GM12801 (cell line): Measurements from ENCODE around the gene BOD1.

Experiments
- TF ChIP-seq, protein P1 (sequence below): IDR thresholded peaks from one replicate; pipeline ENCODE4 v1.5.1; 2011; ENCODE audit warnings: control low read depth; ENCODE audit not compliant: insufficient read length; ENCODE audit errors: extremely low read depth

The BOD1 gene

DNA sequence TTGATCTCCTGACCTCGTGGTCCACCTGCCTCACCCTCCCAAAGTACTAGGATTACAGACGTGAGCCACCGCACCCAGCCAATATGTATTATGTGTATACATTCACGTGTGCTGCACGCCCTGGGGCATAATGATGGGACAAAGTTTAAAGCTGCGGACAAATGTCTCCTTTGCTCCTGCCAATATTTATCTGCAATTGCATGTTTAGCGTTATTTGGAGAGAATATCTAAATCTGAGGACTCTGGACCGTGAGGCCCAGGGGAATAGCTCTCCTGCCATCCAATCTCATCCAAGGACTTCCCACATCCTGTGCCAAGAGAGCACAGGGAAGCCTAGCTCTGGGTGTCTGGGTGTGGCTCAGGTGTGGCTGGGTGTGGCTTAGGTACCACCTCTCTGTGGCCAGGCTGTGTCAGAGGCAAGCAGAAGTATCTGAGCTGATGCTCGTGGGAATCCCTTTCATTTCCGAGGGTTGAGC lies 6.9 kb upstream of the BOD1 start:
- TF ChIP-seq, protein P1, sequence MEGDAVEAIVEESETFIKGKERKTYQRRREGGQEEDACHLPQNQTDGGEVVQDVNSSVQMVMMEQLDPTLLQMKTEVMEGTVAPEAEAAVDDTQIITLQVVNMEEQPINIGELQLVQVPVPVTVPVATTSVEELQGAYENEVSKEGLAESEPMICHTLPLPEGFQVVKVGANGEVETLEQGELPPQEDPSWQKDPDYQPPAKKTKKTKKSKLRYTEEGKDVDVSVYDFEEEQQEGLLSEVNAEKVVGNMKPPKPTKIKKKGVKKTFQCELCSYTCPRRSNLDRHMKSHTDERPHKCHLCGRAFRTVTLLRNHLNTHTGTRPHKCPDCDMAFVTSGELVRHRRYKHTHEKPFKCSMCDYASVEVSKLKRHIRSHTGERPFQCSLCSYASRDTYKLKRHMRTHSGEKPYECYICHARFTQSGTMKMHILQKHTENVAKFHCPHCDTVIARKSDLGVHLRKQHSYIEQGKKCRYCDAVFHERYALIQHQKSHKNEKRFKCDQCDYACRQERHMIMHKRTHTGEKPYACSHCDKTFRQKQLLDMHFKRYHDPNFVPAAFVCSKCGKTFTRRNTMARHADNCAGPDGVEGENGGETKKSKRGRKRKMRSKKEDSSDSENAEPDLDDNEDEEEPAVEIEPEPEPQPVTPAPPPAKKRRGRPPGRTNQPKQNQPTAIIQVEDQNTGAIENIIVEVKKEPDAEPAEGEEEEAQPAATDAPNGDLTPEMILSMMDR: no peak

DNA sequence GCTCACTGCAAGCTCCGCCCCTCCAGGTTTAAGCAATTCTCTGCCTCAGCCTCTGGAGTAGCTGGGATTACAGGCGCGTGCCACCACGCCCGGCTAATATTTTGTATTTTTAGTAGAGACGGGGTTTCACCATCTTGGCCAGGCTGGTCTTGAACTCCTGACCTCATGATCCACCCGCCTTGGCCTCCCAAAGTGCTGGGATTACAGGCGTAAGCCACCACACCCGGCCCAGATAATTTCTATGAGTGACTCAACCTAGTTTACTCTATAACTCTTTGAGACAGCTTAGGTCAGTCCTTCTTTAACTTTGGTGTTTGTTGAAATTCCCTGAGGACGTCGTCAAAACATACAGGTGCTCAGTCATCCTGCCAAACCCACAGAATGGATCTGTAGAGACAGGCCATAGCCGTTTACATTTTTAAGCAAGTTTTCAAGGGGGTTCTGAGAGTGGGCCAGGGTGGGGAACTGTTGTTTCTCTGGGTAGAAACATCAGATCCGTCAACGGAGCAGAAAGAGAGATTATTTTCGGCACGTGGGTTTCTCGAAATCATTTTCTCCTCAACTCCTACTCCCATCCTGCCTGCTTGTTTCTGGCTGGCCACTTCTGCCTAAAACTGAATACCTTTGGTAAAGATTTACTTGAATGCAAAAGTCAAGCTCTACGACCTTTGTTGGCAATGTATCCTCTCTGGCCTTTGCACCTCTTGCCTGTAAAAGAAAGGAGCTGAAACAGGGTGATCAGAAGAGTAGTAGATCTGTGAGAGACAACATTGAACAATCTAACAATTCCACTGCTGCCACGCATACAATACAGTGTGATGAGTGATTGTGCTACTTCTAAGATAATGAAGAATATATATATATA lies 6.0 kb upstream of the BOD1 start:
- TF ChIP-seq, protein P1: no peak

DNA sequence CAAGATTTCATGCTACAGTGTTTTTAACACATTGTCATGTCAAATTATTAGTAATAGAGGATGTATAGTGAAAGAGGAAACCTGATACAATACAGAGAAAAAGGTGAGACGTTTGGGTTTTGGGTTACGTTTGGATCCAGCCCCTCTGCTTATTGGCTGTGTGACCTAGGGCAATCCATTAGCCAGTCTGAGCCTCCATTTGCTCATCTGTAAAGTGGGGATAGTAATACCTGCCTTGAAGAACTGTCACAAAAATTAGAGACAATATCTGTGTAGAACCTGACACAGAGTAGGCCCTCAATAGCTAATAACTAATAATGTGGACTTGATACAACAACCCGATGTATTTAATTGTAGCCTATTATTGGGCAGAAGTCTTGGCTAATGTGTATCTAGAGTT lies 4.3 kb upstream of the BOD1 start:
- TF ChIP-seq, protein P1: no peak

DNA sequence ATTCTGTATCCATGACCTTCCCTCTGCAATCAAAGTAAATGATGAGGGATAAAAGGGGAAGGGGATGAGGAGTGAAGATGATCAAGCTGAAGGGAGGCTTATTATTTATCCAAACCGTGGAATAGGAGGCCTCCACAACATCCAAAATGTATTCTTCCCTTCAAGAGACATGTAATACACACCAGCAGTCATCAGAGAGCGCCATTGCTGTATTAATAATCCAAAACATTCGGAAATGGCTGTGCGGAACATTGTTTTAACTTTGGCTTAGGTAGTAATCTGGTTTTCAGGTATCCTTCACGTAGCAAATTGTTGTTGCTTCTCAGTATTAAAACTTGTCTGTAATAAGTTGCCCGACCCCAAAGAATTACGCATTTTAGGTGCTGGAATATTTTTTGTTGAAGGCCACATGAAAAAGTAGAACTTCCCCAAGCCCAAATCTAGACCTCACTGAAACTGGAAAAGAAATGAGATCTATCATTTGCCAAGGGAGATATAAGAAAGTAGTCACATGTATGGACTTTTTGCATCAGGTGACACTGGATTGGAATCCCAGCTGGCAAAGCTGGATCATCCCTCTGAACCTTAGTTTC lies 2.6 kb upstream of the BOD1 start:
- TF ChIP-seq, protein P1: peak; percentile 25

DNA sequence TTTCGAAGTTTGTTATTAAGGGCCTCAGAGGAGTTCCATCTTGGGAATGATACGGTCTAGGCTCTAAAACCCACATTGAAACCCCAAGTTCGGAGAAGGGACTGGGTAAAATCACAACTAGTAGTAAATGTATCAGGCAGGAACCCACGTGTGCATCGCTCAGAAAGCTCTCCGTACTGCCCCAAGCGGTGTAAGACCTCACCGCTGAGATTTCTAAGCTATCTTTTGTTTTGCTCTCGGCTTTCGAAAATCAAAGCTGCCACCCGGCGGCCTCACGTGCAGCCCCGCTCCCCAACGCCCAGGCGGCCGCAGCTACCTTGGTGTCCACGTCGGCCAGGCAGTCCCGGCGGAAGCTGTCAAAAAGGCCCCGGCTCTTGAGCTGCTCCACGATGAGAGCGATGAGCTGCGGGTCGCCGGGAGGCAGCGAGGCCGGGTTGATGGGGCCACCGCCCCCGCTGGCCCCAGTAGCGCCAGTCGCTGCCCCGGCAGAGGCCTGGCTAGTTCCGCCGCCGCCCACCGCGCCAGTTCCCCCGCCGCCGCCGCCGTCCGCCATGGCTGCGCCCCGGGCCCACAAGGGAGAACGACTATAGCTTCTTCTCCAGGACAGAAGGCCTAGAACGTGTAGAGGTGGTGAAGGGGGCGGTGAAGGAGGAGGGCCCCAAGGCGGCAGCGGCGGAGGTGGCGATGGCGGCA lies 420 bp downstream of the BOD1 start:
- TF ChIP-seq, protein P1: no peak

DNA sequence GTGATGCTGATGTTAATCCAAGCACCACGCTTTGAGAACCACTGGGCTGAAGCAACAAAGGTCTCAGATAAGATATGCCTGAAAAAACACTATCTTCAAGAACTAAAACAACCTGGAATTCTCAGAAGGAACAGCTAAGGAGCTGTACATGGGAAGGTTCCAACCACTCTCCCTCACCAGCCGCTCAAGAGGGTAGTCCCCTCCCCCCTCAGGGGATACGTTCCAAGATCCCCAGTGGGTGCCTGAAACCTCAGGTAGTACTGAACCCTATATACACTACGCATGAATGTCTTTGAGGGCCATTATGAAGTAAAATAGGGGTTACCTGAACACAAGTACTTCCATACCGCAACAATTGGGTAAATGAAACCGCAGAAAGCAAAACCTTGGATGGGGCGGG lies 1.9 kb downstream of the BOD1 start:
- TF ChIP-seq, protein P1: no peak
